ENCODE results near the gene APEX2. TPM values are rescaled to one million over a fixed set of nuclear protein-coding genes. Genes with fewer than 3 reads are reported as not detected.
"Not testable (repeated sequence)": the region's sequence is repeated elsewhere in the genome, so short reads cannot be mapped to it uniquely, and the experiment has no call there.

APEX2 gene
- total RNA-seq, 1 experiment from 2014 or later, result 57.7 TPM

GRCh38 chrX:55039471-55039870 is 39.3 kb downstream of the APEX2 start:
- no TSS peak for BruUV-seq (replicated peaks)
- intact Hi-C loops (cut with micrococcal nuclease; ENCODE audit: unreplicated experiment), result no loop called here
- Histone ChIP-seq H3K4me3 (no peak overlapping the region), H3K27me3 (ENCODE audit: insufficient read depth, low read depth) (no peaks in the 10 kb centered on the region), H3K9me2 (ENCODE audit: insufficient read depth) (no peaks in the 10 kb centered on the region), H3K9me3 (ENCODE audit: insufficient read depth, low read depth) (no peaks in the 10 kb centered on the region), H2AFZ (no peak overlapping the region), H3K79me2 (ENCODE audit: low read depth) (no peaks in the 10 kb centered on the region), H3F3A (ENCODE audit: insufficient read depth, low read depth) (0 out of 2 replicates have a peak, but pooled peaks cover 3% of the 10 kb centered on the region), H3K36me3 (ENCODE audit: low read depth) (no peaks in the 10 kb centered on the region), H3K27ac (0 out of 2 replicates have a peak overlapping the region, but pooled peaks have one; percentile 29), H3K4me2 (peak overlapping the region; percentile 49), H3K4me1 (replicated peaks; ENCODE audit: insufficient read depth) (peaks cover 15% of the 10 kb centered on the region; the same call in 1 of the 2 replicates), H4K20me1 (ENCODE audit: insufficient read depth) (no peaks in the 10 kb centered on the region)
- DNase-seq, result peak in 1 of 2 experiments; percentile 77
- TF ChIP-seq, protein P1, sequence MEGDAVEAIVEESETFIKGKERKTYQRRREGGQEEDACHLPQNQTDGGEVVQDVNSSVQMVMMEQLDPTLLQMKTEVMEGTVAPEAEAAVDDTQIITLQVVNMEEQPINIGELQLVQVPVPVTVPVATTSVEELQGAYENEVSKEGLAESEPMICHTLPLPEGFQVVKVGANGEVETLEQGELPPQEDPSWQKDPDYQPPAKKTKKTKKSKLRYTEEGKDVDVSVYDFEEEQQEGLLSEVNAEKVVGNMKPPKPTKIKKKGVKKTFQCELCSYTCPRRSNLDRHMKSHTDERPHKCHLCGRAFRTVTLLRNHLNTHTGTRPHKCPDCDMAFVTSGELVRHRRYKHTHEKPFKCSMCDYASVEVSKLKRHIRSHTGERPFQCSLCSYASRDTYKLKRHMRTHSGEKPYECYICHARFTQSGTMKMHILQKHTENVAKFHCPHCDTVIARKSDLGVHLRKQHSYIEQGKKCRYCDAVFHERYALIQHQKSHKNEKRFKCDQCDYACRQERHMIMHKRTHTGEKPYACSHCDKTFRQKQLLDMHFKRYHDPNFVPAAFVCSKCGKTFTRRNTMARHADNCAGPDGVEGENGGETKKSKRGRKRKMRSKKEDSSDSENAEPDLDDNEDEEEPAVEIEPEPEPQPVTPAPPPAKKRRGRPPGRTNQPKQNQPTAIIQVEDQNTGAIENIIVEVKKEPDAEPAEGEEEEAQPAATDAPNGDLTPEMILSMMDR (conservative IDR thresholded peaks at IDR 0.05), result no peak
- no peak for TF ChIP-seq EZH2 (IDR thresholded peaks at IDR 0.05; ENCODE audit: low read depth)
- POLR2A ChIA-PET (ENCODE audit: unreplicated experiment), result no interaction called here
- CTCF ChIA-PET, result no interaction called here

DNA sequence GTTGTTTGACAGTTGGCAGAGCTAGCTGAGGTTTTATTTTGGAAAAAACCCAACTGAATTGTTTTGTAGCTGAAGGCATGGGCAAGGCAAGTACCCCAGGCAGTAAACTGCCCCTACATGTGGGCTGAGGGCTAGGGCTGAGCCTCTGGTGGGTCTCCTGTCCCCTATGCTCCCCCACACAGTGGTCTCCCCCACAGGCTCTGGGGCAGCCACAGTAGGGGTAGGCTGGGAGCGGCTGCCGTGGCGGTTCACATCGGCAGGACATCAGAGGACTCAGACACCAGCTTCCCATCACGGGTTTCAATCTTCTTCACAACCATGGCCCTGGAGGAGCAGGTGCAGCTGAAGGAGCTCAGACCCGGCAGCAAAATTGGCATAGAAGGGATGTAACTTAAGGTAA is 41.4 kb downstream of the APEX2 start:
- Histone ChIP-seq H3F3A (ENCODE audit: insufficient read depth, low read depth) (0 out of 2 replicates have a peak, but pooled peaks cover 3% of the 10 kb centered on the region), H3K79me2 (ENCODE audit: low read depth) (no peaks in the 10 kb centered on the region), H3K4me3 (no peak overlapping the region), H3K9me3 (ENCODE audit: insufficient read depth, low read depth) (no peaks in the 10 kb centered on the region), H3K4me2 (no peak overlapping the region), H3K27ac (no peak overlapping the region), H3K4me1 (replicated peaks; ENCODE audit: insufficient read depth) (peaks cover 15% of the 10 kb centered on the region; the same call in 1 of the 2 replicates), H3K27me3 (ENCODE audit: insufficient read depth, low read depth) (no peaks in the 10 kb centered on the region), H2AFZ (no peak overlapping the region), H3K36me3 (ENCODE audit: low read depth) (no peaks in the 10 kb centered on the region), H4K20me1 (ENCODE audit: insufficient read depth) (no peaks in the 10 kb centered on the region), H3K9me2 (ENCODE audit: insufficient read depth) (no peaks in the 10 kb centered on the region)
- no peak for TF ChIP-seq EZH2 (IDR thresholded peaks at IDR 0.05; ENCODE audit: low read depth)
- TF ChIP-seq, protein P1 (conservative IDR thresholded peaks at IDR 0.05), result no peak
- intact Hi-C loops (cut with micrococcal nuclease; ENCODE audit: unreplicated experiment), result no loop called here
- BruUV-seq (replicated peaks), result no TSS peak
- no peak for DNase-seq
- POLR2A ChIA-PET (ENCODE audit: unreplicated experiment), result no interaction called here
- CTCF ChIA-PET, result no interaction called here

DNA sequence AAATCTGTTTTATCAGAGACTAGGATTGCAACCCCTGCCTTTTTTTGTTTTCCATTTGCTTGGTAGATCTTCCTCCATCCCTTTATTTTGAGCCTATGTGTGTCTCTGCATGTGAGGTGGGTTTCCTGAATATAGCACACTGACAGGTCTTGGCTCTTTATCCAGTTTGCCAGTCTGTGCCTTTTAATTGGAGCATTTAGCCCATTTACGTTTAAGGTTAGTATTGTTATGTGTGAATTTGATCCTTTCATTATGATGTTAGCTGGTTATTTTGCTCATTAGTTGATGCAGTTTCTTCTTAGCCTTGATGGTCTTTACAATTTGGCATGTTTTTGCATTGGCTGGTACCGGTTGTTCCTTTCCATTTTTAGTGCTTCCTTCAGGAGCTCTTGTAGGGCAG is 50.4 kb downstream of the APEX2 start:
- intact Hi-C loops (cut with micrococcal nuclease; ENCODE audit: unreplicated experiment); H4K20me1 ChIP-seq (ENCODE audit: insufficient read depth); H3K9me2 ChIP-seq (ENCODE audit: insufficient read depth); H3K4me3 ChIP-seq; DNase-seq; CTCF ChIA-PET; H3K27ac ChIP-seq; POLR2A ChIA-PET (ENCODE audit: unreplicated experiment); H3K36me3 ChIP-seq (ENCODE audit: low read depth); H3K9me3 ChIP-seq (ENCODE audit: insufficient read depth, low read depth); H2AFZ ChIP-seq; H3F3A ChIP-seq (ENCODE audit: insufficient read depth, low read depth); H3K4me2 ChIP-seq; H3K79me2 ChIP-seq (ENCODE audit: low read depth); H3K27me3 ChIP-seq (ENCODE audit: insufficient read depth, low read depth); BruUV-seq (replicated peaks); H3K4me1 ChIP-seq (replicated peaks; ENCODE audit: insufficient read depth): not testable (repeated sequence)
